ENCODE data around the gene FKBP1B. TPM values are rescaled to one million over a fixed set of nuclear protein-coding genes. Genes with fewer than 3 reads are reported as not detected.
"Not testable (repeated sequence)": the region's sequence is repeated elsewhere in the genome, so short reads cannot be mapped to it uniquely, and the experiment has no call there.

Gene FKBP1B
- total RNA-seq, 1 experiment from 2014 or later = 11.8 TPM

- intact Hi-C loops (cut with micrococcal nuclease) = no loop called here
- ChIA-PET POLR2A (no interaction called here), CTCF (no interaction called here), RAD21 (ENCODE audit: low non-redundant PET in 1 of 2, low total read pairs in 2 of 2, uncharacterized antibody in 2 of 2, unreplicated experiment in 2 of 2) (no interaction called here)
- BruUV-seq (replicated peaks) = no TSS peak
- TF ChIP-seq EZH2phosphoT487 (IDR thresholded peaks at IDR 0.05; ENCODE audit: borderline replicate concordance) (no peak), POLR2A (IDR thresholded peaks at IDR 0.05; ENCODE audit: borderline replicate concordance, extremely low read depth, insufficient read depth, insufficient read length) (no peak)
- DNase-seq (ENCODE audit: low read depth, low spot score) (no peak), ATAC-seq (no peak)
- no peak overlapping the region for H3K9ac ChIP-seq (ENCODE audit: low read length)
- H3K4me2 ChIP-seq (ENCODE audit: low read length) = no peak overlapping the region
- H3K4me1 ChIP-seq (ENCODE audit: control insufficient read depth in 1 of 2, insufficient read depth in 2 of 2, low read length in 2 of 2) = peaks cover 4 to 10% of the 10 kb centered on the region in 2 experiments; a peak in 2 of 4 replicates
- no peaks in the 10 kb centered on the region for H3K9me2 ChIP-seq (ENCODE audit: insufficient read depth)
- no peaks in the 10 kb centered on the region for H3K27me3 ChIP-seq (ENCODE audit: insufficient read depth, low read length)
- H3K4me3 ChIP-seq (replicated peaks in 1 of 2; ENCODE audit: low read depth in 1 of 2, low read length in 2 of 2) = no peak overlapping the region
- no peak overlapping the region for H2AFZ ChIP-seq (ENCODE audit: low read depth, low read length, poor library complexity, severe bottlenecking)
- H3K36me3 ChIP-seq (ENCODE audit: control insufficient read depth in 1 of 2, insufficient read depth in 2 of 2, low read length in 2 of 2) = no peaks in the 10 kb centered on the region
- H3K9me3 ChIP-seq (ENCODE audit: control insufficient read depth in 1 of 2, insufficient read depth in 1 of 2, low read depth in 1 of 2, low read length in 2 of 2) = no peaks in the 10 kb centered on the region
- no peak overlapping the region for H3K27ac ChIP-seq (ENCODE audit: low read depth, low read length)
- H3K79me2 ChIP-seq (ENCODE audit: insufficient read depth, low read length) = no peaks in the 10 kb centered on the region
- no peaks in the 10 kb centered on the region for H4K20me1 ChIP-seq (ENCODE audit: insufficient read depth)
Measured at GRCh38 chr2:24088821-24089359, 39.3 kb downstream of the FKBP1B start.

DNA sequence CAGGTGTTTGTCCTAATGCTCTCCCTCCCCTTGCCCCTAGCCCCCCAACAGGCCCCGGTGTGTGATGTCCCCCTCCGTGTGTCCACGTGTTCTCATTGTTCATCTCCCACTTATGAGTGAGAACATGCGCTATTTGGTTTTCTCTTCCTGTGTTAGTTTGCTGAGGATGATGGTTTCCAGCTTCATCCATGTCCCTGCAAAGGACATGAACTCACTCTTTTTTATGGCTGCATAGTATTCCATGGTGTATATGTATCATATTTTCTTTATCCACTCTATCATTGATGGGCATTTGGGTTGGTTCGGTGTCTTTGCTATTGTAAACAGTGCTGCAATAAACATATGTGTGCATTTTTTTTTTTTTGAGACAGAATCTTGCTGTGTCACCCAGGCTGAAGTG lies 43.7 kb downstream of the FKBP1B start:
- H4K20me1 ChIP-seq (ENCODE audit: insufficient read depth); POLR2A ChIA-PET; DNase-seq (ENCODE audit: low read depth, low spot score); H3K4me2 ChIP-seq (ENCODE audit: low read length); BruUV-seq (replicated peaks); RAD21 ChIA-PET (ENCODE audit: low non-redundant PET in 1 of 2, low total read pairs in 2 of 2, uncharacterized antibody in 2 of 2, unreplicated experiment in 2 of 2); H3K79me2 ChIP-seq (ENCODE audit: insufficient read depth, low read length); H3K9me3 ChIP-seq (ENCODE audit: control insufficient read depth in 1 of 2, insufficient read depth in 1 of 2, low read depth in 1 of 2, low read length in 2 of 2); H3K4me3 ChIP-seq (replicated peaks in 1 of 2; ENCODE audit: low read depth in 1 of 2, low read length in 2 of 2); H3K9me2 ChIP-seq (ENCODE audit: insufficient read depth); H3K27me3 ChIP-seq (ENCODE audit: insufficient read depth, low read length); H2AFZ ChIP-seq (ENCODE audit: low read depth, low read length, poor library complexity, severe bottlenecking); CTCF ChIA-PET; H3K4me1 ChIP-seq (ENCODE audit: control insufficient read depth in 1 of 2, insufficient read depth in 2 of 2, low read length in 2 of 2); intact Hi-C loops (cut with micrococcal nuclease); H3K36me3 ChIP-seq (ENCODE audit: control insufficient read depth in 1 of 2, insufficient read depth in 2 of 2, low read length in 2 of 2); H3K27ac ChIP-seq (ENCODE audit: low read depth, low read length); ATAC-seq; H3K9ac ChIP-seq (ENCODE audit: low read length): not testable (repeated sequence)

GRCh38 chr2:24095171-24095677 lies 45.7 kb downstream of the FKBP1B start:
- CTCF ChIA-PET; POLR2A ChIA-PET; BruUV-seq (replicated peaks); H3K27me3 ChIP-seq (ENCODE audit: insufficient read depth, low read length); DNase-seq (ENCODE audit: low read depth, low spot score); H3K9me2 ChIP-seq (ENCODE audit: insufficient read depth); intact Hi-C loops (cut with micrococcal nuclease); ATAC-seq; H3K4me1 ChIP-seq (ENCODE audit: control insufficient read depth in 1 of 2, insufficient read depth in 2 of 2, low read length in 2 of 2); H3K36me3 ChIP-seq (ENCODE audit: control insufficient read depth in 1 of 2, insufficient read depth in 2 of 2, low read length in 2 of 2); H3K4me2 ChIP-seq (ENCODE audit: low read length); H3K9ac ChIP-seq (ENCODE audit: low read length); H3K27ac ChIP-seq (ENCODE audit: low read depth, low read length); H2AFZ ChIP-seq (ENCODE audit: low read depth, low read length, poor library complexity, severe bottlenecking); H3K9me3 ChIP-seq (ENCODE audit: control insufficient read depth in 1 of 2, insufficient read depth in 1 of 2, low read depth in 1 of 2, low read length in 2 of 2); RAD21 ChIA-PET (ENCODE audit: low non-redundant PET in 1 of 2, low total read pairs in 2 of 2, uncharacterized antibody in 2 of 2, unreplicated experiment in 2 of 2); H4K20me1 ChIP-seq (ENCODE audit: insufficient read depth); H3K79me2 ChIP-seq (ENCODE audit: insufficient read depth, low read length); H3K4me3 ChIP-seq (replicated peaks in 1 of 2; ENCODE audit: low read depth in 1 of 2, low read length in 2 of 2): not testable (repeated sequence)

GRCh38 chr2:24100732-24101131 lies 51.2 kb downstream of the FKBP1B start:
- H2AFZ ChIP-seq (ENCODE audit: low read depth, low read length, poor library complexity, severe bottlenecking); H3K9me2 ChIP-seq (ENCODE audit: insufficient read depth); DNase-seq (ENCODE audit: low read depth, low spot score); H3K9ac ChIP-seq (ENCODE audit: low read length); H3K4me1 ChIP-seq (ENCODE audit: control insufficient read depth in 1 of 2, insufficient read depth in 2 of 2, low read length in 2 of 2); H3K36me3 ChIP-seq (ENCODE audit: control insufficient read depth in 1 of 2, insufficient read depth in 2 of 2, low read length in 2 of 2); H4K20me1 ChIP-seq (ENCODE audit: insufficient read depth); CTCF ChIA-PET; H3K4me3 ChIP-seq (replicated peaks in 1 of 2; ENCODE audit: low read depth in 1 of 2, low read length in 2 of 2); ATAC-seq; H3K4me2 ChIP-seq (ENCODE audit: low read length); POLR2A ChIA-PET; H3K27me3 ChIP-seq (ENCODE audit: insufficient read depth, low read length); H3K27ac ChIP-seq (ENCODE audit: low read depth, low read length); H3K79me2 ChIP-seq (ENCODE audit: insufficient read depth, low read length); intact Hi-C loops (cut with micrococcal nuclease); RAD21 ChIA-PET (ENCODE audit: low non-redundant PET in 1 of 2, low total read pairs in 2 of 2, uncharacterized antibody in 2 of 2, unreplicated experiment in 2 of 2); BruUV-seq (replicated peaks); H3K9me3 ChIP-seq (ENCODE audit: control insufficient read depth in 1 of 2, insufficient read depth in 1 of 2, low read depth in 1 of 2, low read length in 2 of 2): not testable (repeated sequence)
